Epithelial cell of esophagus (primary cell): Measurements from ENCODE around the gene DHX9.

Source experiments
- DNase-seq: peaks from one replicate; pipeline ENCODE4 v3.0.0; 2010; ENCODE audit warnings: low read depth
- H3K4me3 ChIP-seq: 2 replicates; pipeline ENCODE4 v1.5.1; 2011; ENCODE audit warnings: mild to moderate bottlenecking, low read length, control low read depth
- TF ChIP-seq, protein P1 (sequence below): IDR thresholded peaks from 2 replicates; pipeline ENCODE4 v1.5.1; 2011; ENCODE audit warnings: low read depth, mild to moderate bottlenecking, low read length, control low read depth, inconsistent platforms; ENCODE audit not compliant: insufficient read depth; ENCODE audit errors: missing control alignments

DHX9 gene

DNA sequence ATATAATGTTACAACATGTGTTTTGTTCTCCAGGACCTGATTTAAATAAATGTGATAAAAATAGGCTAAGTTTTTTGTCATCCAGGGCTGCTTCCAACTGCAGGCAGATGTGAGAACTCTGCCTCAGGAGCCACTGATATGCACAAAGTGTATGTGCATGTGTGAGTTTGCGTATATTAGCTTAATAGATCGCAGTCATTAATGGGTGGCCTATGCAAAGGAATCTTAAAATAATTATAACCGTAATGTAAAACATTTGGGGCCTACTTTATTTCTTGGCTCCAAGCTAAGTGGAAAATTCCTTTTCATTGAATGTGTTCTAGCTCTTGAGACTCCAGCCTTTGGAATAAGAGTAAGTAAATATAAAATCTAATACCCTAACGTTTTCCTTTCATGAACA is 16.8 kb downstream of the DHX9 start:
- DNase-seq: no peak
- no peak overlapping the region for H3K4me3 ChIP-seq
- TF ChIP-seq, protein P1, sequence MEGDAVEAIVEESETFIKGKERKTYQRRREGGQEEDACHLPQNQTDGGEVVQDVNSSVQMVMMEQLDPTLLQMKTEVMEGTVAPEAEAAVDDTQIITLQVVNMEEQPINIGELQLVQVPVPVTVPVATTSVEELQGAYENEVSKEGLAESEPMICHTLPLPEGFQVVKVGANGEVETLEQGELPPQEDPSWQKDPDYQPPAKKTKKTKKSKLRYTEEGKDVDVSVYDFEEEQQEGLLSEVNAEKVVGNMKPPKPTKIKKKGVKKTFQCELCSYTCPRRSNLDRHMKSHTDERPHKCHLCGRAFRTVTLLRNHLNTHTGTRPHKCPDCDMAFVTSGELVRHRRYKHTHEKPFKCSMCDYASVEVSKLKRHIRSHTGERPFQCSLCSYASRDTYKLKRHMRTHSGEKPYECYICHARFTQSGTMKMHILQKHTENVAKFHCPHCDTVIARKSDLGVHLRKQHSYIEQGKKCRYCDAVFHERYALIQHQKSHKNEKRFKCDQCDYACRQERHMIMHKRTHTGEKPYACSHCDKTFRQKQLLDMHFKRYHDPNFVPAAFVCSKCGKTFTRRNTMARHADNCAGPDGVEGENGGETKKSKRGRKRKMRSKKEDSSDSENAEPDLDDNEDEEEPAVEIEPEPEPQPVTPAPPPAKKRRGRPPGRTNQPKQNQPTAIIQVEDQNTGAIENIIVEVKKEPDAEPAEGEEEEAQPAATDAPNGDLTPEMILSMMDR: no peak

DNA sequence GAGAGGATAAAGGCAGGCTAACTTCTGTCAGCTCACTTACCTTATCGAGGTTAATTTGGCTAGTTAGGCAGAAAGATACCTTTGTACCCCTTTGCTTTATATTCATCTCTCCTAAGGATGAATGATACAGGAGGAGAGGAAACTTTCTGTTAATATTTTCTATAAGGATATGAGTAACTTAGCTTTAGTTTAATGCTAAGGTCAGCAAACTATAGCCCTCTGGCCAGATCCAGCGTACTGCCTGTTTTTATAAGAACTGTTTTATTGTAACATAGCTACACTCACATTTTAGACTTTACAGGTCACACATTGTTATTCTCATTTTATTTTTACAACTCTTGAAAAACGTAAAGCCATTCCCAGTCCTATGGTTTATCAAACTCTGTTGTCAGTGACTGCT is 18.1 kb downstream of the DHX9 start:
- TF ChIP-seq, protein P1: no peak
- DNase-seq: no peak

DNA sequence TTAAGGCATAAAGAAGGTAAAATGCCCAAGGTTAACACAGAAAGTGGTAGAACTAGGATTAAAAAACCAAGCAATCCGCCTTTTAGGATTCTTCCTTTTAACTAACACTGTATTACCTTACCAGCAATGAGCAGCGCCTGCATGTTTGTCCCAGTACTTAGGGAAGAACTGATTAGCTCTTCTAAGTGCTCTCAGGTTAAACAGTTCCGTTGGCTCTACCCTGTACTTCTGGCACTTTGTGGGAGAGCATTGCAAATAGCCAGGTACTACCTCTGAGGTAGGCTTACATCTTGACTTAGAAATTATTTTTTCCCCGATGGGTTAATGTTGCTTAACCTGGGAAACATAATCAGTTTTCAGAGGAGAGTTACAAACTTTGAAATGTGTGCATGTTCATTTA is 21.5 kb downstream of the DHX9 start:
- no peak for DNase-seq
- no peak overlapping the region for H3K4me3 ChIP-seq

More for the DNA sequence above, 18.1 kb downstream of the DHX9 start:
- H3K4me3 ChIP-seq: no peak overlapping the region

DNA sequence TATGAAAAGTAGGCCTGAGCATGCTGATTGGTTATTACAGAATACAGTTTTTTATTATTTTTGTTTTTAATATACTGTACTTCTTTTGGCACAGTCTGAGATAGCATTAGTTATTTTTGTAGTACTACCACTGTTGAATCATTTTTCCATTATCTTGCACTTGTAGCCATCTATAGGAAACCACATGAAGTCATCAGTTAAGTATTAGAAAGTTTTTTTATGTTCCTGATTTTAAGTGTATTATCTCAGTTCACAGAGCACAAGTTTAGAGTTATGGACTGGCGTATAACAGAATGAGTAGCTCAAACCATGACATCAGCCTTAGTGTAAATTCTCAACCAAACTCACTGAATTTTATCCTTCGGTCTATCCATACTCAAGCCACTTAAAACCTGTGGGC is 22.8 kb downstream of the DHX9 start:
- no peak overlapping the region for H3K4me3 ChIP-seq
- TF ChIP-seq, protein P1: no peak
- DNase-seq: no peak

More for the DNA sequence above, 21.5 kb downstream of the DHX9 start:
- TF ChIP-seq, protein P1: no peak

DNA sequence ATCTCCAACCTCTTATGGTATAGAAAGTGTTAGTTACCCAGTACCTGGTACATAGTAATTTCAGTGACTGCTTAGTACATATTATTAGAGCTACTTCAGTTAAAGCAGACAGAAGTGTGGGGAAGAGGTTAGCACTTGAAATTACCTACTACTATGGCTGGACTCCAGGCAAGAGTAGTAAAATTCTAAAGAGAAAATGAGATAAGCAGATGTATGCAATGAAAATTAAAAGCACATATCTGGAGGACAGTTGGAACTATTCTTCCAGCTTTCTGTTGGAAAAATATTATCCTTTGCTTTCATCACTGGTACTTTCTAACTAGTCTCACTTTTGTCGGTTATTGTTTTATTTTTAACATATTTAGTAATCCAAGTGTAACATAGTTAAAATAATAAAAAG is 23.7 kb downstream of the DHX9 start:
- TF ChIP-seq, protein P1: no peak
- DNase-seq: no peak
- no peak overlapping the region for H3K4me3 ChIP-seq

DNA sequence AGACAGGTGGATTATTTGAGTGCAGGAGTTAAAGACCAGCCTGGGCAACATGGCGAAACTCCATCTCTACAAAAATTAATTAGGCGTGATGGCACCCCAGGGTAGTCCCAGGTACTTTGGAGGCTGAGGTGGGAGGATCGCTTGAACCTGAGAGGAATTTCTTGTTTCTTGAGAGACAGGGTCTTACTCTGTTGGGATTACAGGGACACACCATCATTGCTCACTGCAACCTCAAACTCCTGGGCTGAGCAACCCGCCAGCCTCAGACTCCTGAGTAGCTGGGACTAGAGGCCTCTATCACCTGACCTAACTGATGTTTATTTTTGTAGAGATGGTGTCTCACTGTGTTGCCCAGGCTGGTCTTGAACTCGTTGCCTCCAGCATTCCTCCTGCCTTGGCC is 24.8 kb downstream of the DHX9 start:
- TF ChIP-seq, protein P1: no peak
- no peak for DNase-seq
- no peak overlapping the region for H3K4me3 ChIP-seq

DNA sequence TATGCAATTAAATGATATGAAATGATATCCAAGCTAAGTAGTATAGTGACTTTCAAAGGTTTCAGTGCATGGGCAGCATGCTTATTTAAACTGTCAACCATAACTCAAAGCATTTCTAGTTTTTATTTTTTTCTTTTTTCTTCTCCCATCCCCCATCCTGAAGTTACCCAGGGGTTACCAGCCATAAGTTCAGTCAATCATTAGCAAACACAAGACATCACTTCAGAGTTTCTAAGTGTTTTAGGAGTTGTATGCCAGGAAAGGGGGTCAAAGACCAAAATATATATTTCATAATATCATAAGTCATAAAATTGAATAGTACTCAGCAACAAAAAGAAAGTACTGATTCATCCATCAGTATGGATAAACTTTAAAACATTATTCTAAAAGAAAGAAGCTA is 28.7 kb downstream of the DHX9 start:
- TF ChIP-seq, protein P1: no peak
- H3K4me3 ChIP-seq: no peak overlapping the region
- DNase-seq: no peak
